Activated T-helper 2 cell treated with anti-CD3 and anti-CD28 coated beads, Interferon-gamma antibody, Interleukin-2, Interleukin-4, amounts not matched to agents 10 μg/mL and 5 μg/mL and 100 μg/mL, durations not matched to agents 14 hours and 24 hours and 36 hours (primary cell): ENCODE measurements around the gene MRAS. TPM values are rescaled to one million over a fixed set of nuclear protein-coding genes. Genes with fewer than 3 reads are reported as not detected.

Experiments used
- DNase-seq: peaks from one replicate; pipeline ENCODE4 v3.0.0; 2021; ENCODE audit warnings: low spot score
- H3K27ac Mint-ChIP-seq: one replicate; pipeline ENCODE4 v1.8.0; 2021; ENCODE audit warnings: mixed read lengths
- H3K27me3 Mint-ChIP-seq: one replicate; pipeline ENCODE4 v1.8.0; 2021; ENCODE audit warnings: low read depth, mixed read lengths
- H3K36me3 Mint-ChIP-seq: one replicate; pipeline ENCODE4 v1.8.0; 2021; ENCODE audit warnings: low read depth, mixed read lengths
- H3K4me1 Mint-ChIP-seq: one replicate; pipeline ENCODE4 v1.8.0; 2021; ENCODE audit warnings: low read depth, mixed read lengths
- H3K4me3 Mint-ChIP-seq: one replicate; pipeline ENCODE4 v1.8.0; 2021; ENCODE audit warnings: low read depth, mild to moderate bottlenecking, moderate library complexity, mixed read lengths
- H3K9me3 Mint-ChIP-seq: one replicate; pipeline ENCODE4 v1.8.0; 2021; ENCODE audit warnings: mixed read lengths
- intact Hi-C: fragments of 100-400 bp; cut with micrococcal nuclease; formaldehyde crosslinking; loops from one replicate; pipeline ENCODE4 v1.15.1; 2023
- total RNA-seq: library from RNA; stranded (reverse); gene quantifications from 2 replicates; pipeline ENCODE4 v1.2.3, GENCODE V29; 2022

Gene MRAS
- total RNA-seq, 1 donor from 2014 or later, result not detected

DNA sequence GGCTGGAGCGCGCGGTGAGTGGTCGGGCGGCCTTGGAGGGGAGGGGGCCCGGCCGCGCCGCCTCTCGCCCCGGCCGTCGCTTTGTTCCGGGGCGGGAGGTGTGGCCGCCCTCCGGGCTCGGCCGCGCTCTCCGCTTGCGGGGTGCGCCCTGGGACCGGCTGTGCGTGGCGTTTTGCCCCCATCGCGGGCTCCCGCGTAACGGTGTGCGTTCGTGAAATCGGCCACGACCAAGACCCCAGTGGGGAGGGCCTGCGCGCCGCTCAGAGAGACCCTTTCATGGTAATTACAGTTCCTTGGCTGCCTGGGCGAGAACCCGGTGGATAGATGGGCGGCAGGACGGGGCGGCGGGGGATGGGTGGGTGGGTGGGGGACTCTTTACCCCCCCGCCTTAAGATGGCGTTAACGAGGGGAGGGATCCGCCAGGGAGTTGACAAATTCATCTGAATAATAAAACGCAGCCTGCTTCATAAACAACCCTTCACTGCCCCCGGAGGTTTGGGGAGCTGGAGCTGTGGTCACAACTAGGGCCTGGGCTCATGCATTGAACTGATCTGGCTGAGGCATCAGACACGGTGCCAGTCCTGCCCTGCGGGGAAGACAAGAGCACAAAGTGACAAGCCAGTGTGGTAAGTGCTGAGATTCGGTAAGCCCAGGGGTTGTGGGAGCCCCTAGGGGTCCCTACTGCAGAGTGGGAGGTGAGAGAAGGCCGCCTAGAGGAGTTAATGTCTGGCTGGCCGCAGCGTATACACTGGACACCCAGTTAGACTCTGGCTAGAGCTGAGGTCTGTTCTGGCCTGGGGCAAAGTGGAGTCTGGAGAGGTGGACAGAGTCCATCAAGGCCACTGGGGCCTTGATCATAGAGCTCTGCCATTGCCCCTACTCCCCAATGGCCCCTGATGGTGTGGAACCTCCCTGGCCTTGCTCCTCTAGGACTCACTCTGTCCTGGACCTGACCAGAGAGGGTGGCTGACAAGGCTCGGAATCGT, 668 bp downstream of the MRAS start:
- Mint-ChIP-seq H3K27me3 (peaks cover 52% of the 10 kb centered on the region), H3K27ac (no peak overlapping the region), H3K4me3 (peak overlapping the region; percentile 47)

DNA sequence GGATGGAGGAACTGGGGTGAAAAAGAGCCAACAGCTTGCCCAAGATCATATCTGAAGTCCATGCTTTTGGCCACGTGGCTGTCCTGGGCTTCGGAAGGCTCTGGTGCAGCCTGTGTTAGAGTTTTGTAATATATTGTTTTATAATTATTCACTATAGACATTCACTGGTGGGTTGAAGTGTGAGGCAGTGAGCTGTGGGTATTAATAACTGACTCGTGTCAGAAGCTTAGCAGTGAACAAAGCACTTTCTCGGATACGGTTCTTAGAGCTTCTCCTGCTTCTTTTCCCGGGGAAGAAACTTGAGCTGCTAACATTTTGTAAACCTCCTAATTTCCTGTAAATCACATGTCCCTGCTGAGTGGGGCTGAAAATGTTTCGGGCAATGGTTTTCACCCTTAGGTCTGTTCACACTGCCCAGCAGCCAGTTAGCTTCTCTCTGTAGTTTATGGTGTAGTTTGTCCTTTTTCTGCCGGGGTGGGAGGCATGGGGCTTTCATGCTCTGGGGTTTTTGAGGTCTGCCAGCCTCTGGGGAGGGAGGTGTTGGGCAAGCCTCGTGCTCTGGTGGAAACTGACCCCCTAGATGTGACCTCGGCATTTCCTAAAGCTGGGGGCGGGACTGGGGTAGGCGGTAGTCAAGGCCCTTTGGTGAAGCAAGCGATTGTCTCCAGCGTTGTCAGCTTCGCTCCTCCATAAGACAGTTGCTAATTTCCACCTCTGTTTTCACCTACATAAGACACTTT, 1.7 kb downstream of the MRAS start:
- H3K27ac Mint-ChIP-seq, result no peak overlapping the region
- H3K4me1 Mint-ChIP-seq, result peaks cover 5% of the 10 kb centered on the region
- peaks cover 56% of the 10 kb centered on the region for H3K27me3 Mint-ChIP-seq
- H3K36me3 Mint-ChIP-seq, result peaks cover 3% of the 10 kb centered on the region
- H3K4me3 Mint-ChIP-seq, result no peak overlapping the region
- intact Hi-C loops, result no loop called here
- DNase-seq, result no peak
- peaks cover 3% of the 10 kb centered on the region for H3K9me3 Mint-ChIP-seq

More for the DNA sequence above, 668 bp downstream of the MRAS start:
- H3K36me3 Mint-ChIP-seq, result peaks cover 3% of the 10 kb centered on the region
- no peak for DNase-seq
- H3K9me3 Mint-ChIP-seq, result peaks cover 3% of the 10 kb centered on the region
- H3K4me1 Mint-ChIP-seq, result peaks cover 5% of the 10 kb centered on the region
- intact Hi-C loops, result loop anchor here (1.0 kb wide), 1 partner anchor 169 kb away; no protein-coding TSS in a partner anchor

DNA sequence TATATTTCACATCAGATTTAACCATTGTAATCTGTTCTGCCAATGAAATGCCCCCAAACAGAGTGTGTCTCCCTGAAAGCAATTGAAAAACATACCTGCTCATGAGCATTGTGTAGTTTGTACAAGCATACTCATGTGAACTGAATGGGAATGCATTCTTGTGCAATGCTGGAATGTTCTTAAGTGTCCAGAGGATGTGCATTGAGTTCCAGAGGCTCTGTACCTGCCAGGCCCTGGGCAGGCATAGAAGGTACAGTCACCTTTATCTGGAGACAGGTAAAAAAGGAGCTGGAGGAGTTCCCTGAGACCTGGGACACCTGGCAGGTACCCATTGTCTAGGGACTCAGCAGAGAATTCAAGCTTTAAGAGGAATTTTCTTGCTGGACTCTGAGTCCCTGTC, 2.8 kb downstream of the MRAS start:
- no peak for DNase-seq
- Mint-ChIP-seq H3K4me3 (no peak overlapping the region), H3K36me3 (peaks cover 3% of the 10 kb centered on the region), H3K4me1 (peaks cover 5% of the 10 kb centered on the region), H3K9me3 (peaks cover 3% of the 10 kb centered on the region), H3K27ac (no peak overlapping the region), H3K27me3 (peaks cover 50% of the 10 kb centered on the region)
- intact Hi-C loops, result no loop called here

DNA sequence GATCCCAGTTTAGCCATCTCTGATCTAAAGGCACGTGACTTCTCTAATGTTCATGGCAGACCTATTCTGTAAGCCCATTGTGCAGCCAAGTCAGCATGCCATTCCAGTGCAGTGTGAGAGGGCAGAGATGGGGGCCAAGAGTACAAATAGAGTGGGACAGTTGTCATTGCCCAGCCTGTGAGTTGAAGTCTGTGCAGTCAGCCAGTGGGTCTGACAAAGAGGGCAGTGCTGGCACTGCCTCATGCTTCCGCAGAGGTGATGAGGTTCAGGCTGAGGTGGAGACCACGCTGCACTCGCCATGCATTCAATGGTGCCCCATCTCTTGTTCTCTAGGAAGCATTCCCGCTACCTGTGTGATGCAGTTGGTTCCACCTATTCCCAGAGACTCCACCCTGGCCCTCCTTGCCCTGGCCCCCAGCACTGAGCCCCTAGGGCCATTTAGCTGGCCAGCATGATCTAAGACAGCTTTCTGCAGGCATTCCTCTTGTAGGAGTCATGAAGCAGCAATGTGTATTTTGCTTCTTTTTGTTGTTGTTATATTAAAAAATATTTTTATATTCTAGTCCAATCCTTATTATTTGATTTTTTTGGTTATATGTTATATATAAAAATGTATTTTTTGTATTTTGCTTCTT, 3.7 kb downstream of the MRAS start:
- Mint-ChIP-seq H3K27me3 (peaks cover 45% of the 10 kb centered on the region), H3K36me3 (peaks cover 3% of the 10 kb centered on the region), H3K4me3 (no peak overlapping the region), H3K27ac (no peak overlapping the region), H3K4me1 (peaks cover 5% of the 10 kb centered on the region), H3K9me3 (peaks cover 3% of the 10 kb centered on the region)
- intact Hi-C loops, result no loop called here
- no peak for DNase-seq

DNA sequence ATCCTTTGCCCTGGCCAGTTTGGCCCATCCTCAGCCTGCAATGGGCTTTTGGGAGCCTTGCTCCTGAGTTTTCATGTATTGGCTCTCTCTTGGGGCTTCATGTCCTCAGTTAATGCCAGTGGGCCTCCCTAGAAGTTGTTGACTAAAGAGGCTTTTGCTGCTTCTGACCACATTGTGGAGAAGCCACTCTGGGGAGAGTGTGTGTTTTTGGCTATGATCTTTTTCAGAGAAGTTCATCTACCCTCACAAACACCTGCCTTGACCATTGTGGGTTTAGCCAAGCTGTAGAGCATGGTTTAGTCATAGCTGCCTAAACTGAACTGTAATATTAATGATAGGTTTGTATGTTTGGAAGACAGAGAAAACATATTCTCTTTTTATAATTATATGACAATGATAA, 6.0 kb downstream of the MRAS start:
- Mint-ChIP-seq H3K4me1 (no peaks in the 10 kb centered on the region), H3K27ac (no peak overlapping the region), H3K27me3 (peaks cover 31% of the 10 kb centered on the region), H3K9me3 (no peaks in the 10 kb centered on the region), H3K36me3 (no peaks in the 10 kb centered on the region), H3K4me3 (no peak overlapping the region)
- intact Hi-C loops, result no loop called here
- DNase-seq, result no peak

DNA sequence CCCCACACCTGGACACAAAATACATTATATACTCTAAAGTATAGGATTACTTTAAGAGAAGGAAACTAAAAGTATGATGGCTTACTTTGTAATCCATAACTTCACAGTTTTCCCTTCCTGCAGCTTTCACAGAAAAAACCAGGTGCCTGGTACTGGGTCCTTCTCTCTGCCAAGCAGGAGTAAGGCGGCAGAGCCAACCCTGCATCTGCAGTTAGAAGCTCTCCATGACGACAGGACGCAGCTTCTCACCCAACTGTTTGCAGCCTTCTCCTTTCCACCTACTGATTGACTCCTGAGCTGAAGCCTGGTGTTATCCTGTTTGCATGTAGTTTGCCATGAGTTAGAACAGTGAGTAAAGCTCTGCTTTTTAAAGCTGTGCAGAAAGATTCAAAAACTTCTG, 6.7 kb downstream of the MRAS start:
- H3K9me3 Mint-ChIP-seq, result no peaks in the 10 kb centered on the region
- H3K27me3 Mint-ChIP-seq, result peaks cover 26% of the 10 kb centered on the region
- H3K4me1 Mint-ChIP-seq, result no peaks in the 10 kb centered on the region
- intact Hi-C loops, result no loop called here
- no peaks in the 10 kb centered on the region for H3K36me3 Mint-ChIP-seq
- no peak overlapping the region for H3K4me3 Mint-ChIP-seq
- DNase-seq, result no peak
- no peak overlapping the region for H3K27ac Mint-ChIP-seq

DNA sequence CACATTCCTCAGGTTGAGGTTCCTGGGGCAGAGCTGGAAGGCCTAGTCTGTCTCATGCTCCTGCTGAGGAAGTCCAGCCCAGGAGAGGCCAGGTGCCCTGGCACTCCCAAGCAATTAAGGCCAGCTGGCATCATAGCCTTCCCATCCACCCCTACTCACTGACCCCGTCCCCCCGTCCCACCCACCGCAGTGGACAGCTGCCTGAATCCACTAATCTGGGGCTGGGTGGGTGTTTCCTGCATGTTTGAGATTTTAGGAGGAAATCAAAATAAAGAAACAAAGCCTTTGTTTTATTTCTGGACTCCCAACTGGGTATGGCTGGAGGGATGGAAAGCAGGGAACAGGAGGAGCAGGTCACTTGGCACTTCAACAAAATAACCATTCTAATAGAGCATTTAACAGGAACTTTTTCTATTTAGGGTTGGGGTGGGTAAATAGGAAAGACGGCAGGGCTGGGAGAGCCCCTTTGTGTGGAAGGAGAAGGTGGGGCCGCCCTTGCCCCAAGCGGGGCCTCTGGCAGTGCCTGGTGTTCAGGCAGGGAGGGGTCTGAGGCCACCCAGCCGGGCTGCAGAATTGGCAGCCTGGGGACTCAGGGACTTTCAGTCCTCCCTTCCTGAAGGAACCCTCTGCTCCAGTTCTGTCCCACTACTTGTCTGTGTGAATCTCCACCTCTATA, 8.5 kb downstream of the MRAS start:
- Mint-ChIP-seq H3K4me3 (no peak overlapping the region), H3K36me3 (no peaks in the 10 kb centered on the region), H3K9me3 (no peaks in the 10 kb centered on the region), H3K27ac (no peak overlapping the region), H3K27me3 (peaks cover 15% of the 10 kb centered on the region), H3K4me1 (no peaks in the 10 kb centered on the region)
- intact Hi-C loops, result no loop called here
- no peak for DNase-seq

DNA sequence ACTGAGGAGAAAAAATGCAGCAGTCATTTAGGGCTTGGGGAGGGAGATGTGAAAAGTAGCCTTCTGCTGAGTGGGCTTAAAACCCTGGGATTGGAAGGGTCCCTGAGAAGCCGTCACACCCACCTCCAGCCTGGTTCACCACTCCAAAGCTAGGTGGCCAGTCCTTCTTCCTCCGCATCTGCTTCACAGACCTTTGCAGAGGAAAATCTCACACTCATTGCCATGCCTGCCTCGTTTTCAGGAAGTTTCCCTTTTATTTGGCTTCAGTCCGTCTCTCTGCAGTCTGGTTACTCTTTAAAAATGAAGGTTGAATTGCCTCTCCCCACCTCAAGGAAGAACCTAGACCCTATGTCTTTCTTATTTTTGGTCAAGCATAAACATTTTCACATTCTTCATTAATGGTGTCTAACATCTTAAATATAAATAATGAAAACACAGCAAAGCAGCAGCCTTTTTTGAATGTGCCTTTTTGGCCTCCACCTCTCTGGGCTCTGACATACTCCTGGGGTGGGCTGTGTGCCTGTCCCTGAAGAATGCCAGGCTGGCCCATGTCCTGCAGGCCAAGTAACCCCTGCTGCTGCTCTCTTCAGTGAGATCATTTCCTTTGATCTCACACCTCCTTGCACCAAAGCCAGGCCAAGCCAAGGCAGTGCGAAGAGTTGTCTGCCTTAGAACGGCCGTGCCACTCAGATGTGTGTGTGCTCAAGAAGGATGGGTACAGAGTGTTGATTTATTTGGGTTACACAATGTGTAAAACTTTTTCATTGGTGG, 11.0 kb downstream of the MRAS start:
- intact Hi-C loops, result no loop called here
- Mint-ChIP-seq H3K4me3 (no peak overlapping the region), H3K27ac (no peak overlapping the region), H3K36me3 (no peaks in the 10 kb centered on the region), H3K4me1 (no peaks in the 10 kb centered on the region), H3K27me3 (peaks cover 3% of the 10 kb centered on the region), H3K9me3 (no peaks in the 10 kb centered on the region)
- no peak for DNase-seq

DNA sequence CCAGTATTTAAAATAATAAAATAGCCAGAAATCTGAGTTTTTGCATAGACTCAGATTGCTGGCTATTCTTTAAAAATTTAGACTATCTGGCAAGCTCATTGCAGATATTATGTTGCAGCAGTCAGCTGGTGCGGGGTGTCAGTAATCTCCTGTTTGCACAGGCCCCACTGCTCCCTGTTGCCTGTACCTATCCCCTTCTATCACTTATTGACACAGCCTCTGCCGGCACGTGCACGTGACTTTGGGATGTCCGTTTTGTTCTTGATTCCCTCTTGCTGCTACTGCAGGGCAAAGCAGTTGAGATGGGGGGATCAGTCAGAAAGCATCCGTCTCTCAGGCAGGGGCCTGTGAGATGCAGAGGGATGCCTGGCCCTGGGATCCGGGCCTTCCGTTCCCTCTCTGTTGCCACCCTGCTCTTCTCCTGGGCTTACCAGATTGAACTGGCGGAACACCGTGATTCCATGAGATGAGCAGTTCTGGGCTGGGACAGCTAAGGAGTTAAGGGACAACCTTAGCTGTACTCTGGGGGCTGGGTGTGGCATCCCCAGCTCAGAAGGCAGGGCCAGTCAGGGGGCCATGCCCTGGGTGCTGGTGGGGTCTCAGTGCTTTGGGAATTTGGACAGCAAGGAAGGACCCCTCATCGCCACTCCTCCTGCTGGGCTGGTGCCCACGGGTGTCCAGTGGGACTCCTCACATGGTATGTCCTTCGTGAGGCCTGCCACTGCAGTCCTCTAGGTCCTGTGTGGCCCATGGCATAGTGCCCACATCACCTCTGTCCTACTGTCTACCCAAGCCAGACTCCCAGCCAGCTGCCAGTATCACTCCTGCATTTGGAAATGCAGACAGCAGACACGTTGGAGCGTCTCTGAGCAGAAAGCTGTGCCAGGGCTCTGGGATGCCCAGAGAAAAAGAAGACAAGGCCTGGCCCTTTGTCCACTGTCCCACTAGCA, 11.8 kb downstream of the MRAS start:
- Mint-ChIP-seq H3K27me3 (peaks cover 2% of the 10 kb centered on the region), H3K4me1 (no peaks in the 10 kb centered on the region), H3K27ac (no peak overlapping the region), H3K36me3 (no peaks in the 10 kb centered on the region), H3K4me3 (no peak overlapping the region), H3K9me3 (no peaks in the 10 kb centered on the region)
- intact Hi-C loops, result no loop called here
- no peak for DNase-seq

DNA sequence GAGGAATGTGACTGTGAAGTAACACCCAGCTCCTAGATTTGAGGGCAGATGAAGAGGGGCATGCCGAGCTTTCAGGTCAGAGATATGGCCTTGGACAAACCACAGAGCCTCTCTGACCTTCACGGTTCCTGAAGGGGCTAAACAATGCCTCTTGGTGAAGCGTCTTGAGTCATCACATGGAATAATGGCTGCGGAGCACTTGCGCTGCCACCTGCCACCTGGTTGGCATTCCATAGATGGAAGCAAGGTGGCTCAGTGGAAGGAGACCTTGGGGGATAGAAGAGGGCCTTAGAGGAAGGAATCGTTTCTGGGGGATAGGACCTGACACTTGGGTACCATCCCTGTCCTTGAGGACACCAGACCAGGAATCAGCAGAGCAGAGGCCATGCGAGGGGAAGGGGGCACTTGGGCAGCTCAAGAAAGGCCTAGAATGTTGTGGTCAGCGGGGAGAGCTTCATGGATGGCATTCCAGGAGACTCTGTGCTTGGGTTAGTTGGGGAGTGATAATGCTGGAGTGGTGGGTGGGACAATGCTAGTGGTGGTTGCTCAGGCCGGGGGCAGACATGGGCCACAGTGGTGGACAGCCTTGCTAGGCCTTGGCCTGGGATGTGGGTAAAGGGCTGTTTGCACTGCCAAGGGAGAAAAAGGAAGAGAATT, 12.6 kb downstream of the MRAS start:
- intact Hi-C loops, result no loop called here
- H3K36me3 Mint-ChIP-seq, result no peaks in the 10 kb centered on the region
- no peak overlapping the region for H3K27ac Mint-ChIP-seq
- no peak overlapping the region for H3K4me3 Mint-ChIP-seq
- no peaks in the 10 kb centered on the region for H3K4me1 Mint-ChIP-seq
- peaks cover 2% of the 10 kb centered on the region for H3K27me3 Mint-ChIP-seq
- DNase-seq, result no peak
- H3K9me3 Mint-ChIP-seq, result no peaks in the 10 kb centered on the region

DNA sequence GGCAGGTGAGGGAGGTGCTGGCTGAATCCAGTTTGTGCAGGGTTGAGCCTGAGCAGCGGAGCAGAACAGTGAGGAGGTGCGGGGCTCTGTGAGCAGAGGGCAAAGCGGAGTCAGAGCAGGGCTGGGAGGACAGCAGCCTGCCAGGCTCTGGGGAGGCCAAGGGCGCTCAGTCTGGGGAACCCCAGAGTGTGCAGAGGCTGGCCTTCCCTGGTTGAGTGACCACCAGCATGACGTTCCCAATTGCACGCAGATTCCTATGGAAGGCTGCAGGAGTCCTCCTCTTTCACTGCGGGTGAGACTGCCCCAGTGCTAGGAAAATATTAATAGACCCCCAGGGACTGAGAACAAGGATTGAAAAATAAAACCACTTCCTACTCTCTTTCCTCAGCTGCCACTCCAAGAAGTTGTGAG, 13.2 kb downstream of the MRAS start:
- H3K36me3 Mint-ChIP-seq, result no peaks in the 10 kb centered on the region
- H3K4me3 Mint-ChIP-seq, result no peak overlapping the region
- no peaks in the 10 kb centered on the region for H3K4me1 Mint-ChIP-seq
- no peak overlapping the region for H3K27ac Mint-ChIP-seq
- no peaks in the 10 kb centered on the region for H3K9me3 Mint-ChIP-seq
- H3K27me3 Mint-ChIP-seq, result peaks cover 2% of the 10 kb centered on the region
- intact Hi-C loops, result no loop called here
- no peak for DNase-seq
